Ovary (tissue), 1 donor: ENCODE data around the gene GLB1L3.

Experiments
- EP300 ChIP-seq: sonication (generic); formaldehyde crosslinking; IDR thresholded peaks from one replicate; pipeline ENCODE4 v1.6.1; 2017; ENCODE audit warnings: antibody characterized with exemption
- POLR2A ChIP-seq: fragments of 450-650 bp; IDR thresholded peaks from one replicate; pipeline ENCODE4 v1.6.1; 2017; ENCODE audit warnings: antibody characterized with exemption, mild to moderate bottlenecking, moderate library complexity

DNA sequence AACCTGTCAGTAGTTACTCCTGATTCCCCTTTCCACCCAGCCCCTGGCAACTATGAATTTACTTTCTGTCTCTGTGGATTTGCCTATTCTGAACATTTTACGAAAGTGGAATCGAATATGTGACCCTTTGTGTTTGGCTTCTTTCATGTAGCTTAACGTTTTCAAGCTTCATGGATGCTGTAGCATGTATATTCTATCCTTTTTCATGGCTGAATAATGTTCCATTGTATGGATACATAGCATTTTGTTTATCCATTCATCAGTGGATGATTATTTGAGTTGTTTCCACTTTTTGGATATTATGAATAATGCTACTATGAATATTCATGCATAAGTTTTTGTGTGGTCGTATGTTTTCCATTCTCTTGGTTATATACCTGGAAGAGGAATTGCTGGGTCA, 46.4 kb downstream of the GLB1L3 start:
- no peak for TF ChIP-seq POLR2A
- TF ChIP-seq EP300 = no peak
